ENCODE measurements around the gene INMT.
A peak's percentile ranks its signal among the peaks of the same experiment; 100 is the strongest.

INMT gene

DNA sequence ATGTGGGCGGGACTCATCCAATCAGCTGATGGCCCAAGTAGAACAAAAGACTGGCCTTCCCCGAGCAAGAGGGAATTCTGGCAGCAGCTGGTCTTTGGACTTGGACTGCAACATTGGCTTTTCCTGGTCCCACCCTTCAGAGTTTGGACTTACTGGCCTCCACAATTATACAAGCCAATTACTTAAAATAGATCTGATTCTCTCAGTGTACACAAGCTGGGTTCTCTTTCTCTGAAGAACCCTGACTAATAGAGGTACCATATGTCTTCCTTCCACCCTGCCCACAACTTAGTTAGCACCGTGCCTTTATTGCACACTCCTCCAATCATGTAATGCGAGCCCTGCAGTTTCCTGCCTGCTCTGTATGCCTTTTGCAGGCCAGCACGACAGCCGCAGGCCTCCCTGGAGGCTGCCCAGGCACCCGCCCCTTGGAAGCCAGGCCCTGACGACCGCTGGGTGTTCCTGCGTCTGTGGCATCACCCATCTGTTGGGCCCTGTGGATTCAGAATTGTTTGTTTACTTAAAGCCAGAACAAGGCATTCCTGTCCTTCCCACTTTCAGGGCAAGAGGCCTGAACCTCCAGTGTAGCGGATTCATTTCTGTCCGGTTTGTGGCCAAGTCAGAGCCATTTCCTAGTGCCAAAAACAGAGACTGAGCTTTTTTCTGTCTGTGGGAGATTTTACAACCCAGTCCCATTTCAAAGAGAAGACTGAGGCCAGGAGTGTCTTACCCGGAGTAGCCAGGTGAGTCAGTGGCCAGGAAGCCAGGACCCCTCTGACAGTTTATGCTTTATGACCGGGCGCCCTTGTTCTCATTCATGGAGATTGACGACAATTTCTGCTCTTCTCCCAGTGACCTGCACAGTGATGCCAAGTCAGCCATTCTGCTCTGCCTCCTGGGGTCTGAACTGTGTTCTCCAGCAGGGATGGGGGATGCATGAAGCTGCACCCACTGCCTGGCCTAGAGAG, 968 bp upstream of the INMT start:
- no peak for TF ChIP-seq ZFX (IDR thresholded peaks at IDR 0.05; ENCODE audit: borderline replicate concordance)
- TF ChIP-seq, protein P1, sequence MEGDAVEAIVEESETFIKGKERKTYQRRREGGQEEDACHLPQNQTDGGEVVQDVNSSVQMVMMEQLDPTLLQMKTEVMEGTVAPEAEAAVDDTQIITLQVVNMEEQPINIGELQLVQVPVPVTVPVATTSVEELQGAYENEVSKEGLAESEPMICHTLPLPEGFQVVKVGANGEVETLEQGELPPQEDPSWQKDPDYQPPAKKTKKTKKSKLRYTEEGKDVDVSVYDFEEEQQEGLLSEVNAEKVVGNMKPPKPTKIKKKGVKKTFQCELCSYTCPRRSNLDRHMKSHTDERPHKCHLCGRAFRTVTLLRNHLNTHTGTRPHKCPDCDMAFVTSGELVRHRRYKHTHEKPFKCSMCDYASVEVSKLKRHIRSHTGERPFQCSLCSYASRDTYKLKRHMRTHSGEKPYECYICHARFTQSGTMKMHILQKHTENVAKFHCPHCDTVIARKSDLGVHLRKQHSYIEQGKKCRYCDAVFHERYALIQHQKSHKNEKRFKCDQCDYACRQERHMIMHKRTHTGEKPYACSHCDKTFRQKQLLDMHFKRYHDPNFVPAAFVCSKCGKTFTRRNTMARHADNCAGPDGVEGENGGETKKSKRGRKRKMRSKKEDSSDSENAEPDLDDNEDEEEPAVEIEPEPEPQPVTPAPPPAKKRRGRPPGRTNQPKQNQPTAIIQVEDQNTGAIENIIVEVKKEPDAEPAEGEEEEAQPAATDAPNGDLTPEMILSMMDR (IDR thresholded peaks at IDR 0.05) = no peak
- H3K27ac ChIP-seq = peak overlapping the region; percentile 62

DNA sequence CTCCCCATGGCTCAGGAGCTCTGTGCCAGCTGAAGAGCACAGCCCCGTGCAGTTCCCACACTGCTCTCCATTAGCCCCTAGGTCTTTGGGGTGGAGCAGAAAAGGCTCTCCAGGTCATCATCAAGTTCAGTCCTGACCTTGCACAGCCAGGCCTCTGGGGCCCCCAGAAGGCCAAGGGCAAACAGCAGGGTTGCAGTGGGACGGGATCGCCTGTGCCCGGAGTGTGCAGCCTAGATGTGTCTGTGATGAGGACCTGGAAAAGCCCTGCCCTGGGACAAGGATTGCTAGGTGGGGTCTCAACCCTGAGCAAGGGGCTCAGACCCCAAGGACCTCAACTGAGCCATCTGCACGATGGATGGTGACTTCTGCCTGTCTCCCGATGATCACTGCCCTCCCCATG, 549 bp downstream of the INMT start:
- H3K27ac ChIP-seq = peak overlapping the region; percentile 22
- TF ChIP-seq, protein P1 (IDR thresholded peaks at IDR 0.05) = no peak
- TF ChIP-seq ZFX (IDR thresholded peaks at IDR 0.05; ENCODE audit: borderline replicate concordance) = no peak

DNA sequence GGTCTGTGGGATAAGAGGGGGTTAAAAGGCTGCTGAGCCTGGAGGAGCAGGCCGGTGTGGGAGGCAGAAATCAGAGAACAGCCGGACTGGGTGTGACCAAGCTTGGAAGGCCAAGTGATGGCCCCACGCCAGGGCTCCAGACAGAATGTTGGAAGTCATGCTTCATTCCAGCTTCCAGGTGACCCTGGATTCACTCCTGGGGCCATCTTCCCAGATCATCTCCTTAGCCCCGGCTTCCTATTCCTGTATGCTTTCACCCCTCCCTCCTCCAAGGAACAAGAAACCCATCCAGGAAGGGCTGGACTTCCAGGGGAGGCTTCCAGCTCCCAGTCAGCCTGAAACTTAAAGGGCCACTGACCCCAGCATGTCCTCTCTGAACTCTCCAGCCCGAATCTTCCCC, 1.0 kb downstream of the INMT start:
- H3K27ac ChIP-seq = peak overlapping the region; percentile 22
- TF ChIP-seq, protein P1 (IDR thresholded peaks at IDR 0.05) = no peak
- TF ChIP-seq ZFX (IDR thresholded peaks at IDR 0.05; ENCODE audit: borderline replicate concordance) = no peak

DNA sequence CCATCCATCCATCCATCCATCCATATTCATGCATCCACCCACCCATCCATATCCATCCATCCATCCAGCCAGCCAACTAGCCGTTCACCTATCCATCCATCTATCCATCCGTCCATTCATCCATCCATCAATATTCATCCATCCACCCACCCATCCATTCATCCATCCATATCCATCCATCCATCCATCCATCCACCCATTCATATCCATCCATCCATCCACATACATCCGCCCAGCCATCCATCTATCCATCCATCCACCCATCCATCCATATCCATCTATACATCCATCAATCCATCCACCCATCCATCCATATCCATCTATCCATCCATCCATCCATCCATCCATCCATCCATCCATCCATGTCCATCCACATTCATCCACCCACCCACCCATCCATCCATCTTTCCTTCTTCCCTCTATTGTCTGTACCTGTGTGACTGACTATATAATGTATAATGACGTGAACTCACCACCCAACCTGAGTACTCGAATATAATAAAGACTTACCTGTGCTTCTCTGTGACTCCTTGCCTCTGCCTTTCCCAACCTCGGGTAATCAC, 2.5 kb downstream of the INMT start:
- no peak overlapping the region for H3K27ac ChIP-seq

DNA sequence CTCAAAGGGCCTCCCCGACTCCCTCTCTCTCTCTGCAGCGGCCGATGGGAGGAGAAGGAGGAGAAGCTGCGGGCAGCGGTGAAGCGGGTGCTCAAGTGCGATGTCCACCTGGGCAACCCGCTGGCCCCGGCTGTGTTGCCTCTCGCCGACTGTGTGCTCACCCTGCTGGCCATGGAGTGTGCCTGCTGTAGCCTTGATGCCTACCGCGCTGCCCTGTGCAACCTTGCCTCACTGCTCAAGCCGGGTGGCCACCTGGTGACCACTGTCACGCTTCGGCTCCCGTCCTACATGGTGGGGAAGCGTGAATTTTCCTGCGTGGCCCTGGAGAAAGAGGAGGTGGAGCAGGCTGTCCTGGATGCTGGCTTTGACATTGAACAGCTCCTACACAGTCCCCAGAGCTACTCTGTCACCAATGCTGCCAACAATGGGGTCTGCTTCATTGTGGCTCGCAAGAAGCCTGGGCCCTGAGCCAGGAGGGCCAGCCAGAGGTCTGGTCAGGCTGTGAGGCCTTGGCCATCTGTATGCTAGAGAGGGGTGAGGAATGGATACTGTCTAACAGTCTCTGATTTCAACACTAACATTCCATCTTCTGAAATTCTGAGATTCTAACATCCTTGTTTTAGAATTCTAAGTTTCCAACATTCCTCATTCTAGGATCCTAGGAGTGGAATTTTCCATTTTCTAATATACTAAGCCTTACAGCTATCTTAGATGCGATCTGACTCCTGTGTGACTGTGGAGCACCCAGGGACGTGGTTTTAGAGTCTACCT, 3.6 kb downstream of the INMT start:
- H3K27ac ChIP-seq = no peak overlapping the region
- TF ChIP-seq ZFX (IDR thresholded peaks at IDR 0.05; ENCODE audit: borderline replicate concordance) = no peak
- TF ChIP-seq, protein P1 (IDR thresholded peaks at IDR 0.05) = no peak

More for the DNA sequence above, 2.5 kb downstream of the INMT start:
- no peak for TF ChIP-seq ZFX (IDR thresholded peaks at IDR 0.05; ENCODE audit: borderline replicate concordance)
- TF ChIP-seq, protein P1 (IDR thresholded peaks at IDR 0.05) = no peak

DNA sequence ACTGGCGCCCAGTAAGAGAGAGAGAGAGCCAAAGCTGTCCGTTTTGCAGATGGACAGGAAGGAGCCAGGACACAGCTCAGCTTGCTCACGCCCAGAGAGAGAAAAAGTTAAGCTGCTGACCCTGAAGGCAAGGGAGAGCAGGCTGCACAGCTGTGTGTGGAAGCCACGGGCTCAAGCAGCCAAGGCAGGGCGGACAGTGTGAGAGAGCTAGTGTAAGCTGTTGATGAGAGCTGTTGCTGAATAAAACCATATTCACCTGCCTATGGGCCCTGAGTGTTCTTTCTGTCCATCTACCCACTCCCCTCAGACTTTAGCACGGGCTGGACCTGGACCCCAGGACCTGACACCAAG, 5.4 kb downstream of the INMT start:
- TF ChIP-seq ZFX (IDR thresholded peaks at IDR 0.05; ENCODE audit: borderline replicate concordance) = no peak
- no peak overlapping the region for H3K27ac ChIP-seq

DNA sequence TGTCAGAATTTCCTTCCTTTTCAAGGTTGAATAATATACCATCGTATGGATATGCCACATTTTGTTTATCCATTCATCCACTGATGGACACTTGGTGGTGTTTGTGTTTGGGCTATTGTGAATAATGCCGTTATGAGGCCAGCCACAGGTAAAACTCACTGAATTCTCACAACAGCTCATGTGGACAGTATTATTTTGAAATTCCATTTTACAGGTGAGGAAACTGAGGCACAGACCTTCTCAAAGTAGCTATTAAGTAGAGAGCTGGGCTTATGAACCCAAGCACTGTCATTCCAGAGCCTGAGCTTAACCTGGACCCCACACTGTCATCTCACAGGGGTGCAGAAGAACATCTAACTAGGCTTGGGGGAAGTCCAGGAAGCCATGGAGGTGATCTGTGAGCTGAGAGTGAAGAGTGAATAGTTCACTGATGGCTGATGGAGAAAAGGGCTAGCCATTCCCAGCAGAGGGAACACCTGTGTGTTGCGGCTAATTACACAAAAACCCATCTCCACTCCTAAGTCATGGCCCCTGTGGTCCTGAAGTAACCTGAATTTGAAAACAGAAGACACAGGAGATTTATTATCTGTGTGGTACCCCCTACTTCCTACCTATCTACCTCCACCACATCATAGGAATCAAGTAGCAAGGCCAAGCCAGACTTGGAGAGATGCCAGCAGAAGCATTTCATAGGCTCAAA, 8.7 kb downstream of the INMT start:
- TF ChIP-seq ZFX (IDR thresholded peaks at IDR 0.05; ENCODE audit: borderline replicate concordance) = no peak
- TF ChIP-seq, protein P1 (IDR thresholded peaks at IDR 0.05) = no peak
- no peak overlapping the region for H3K27ac ChIP-seq
